ENCODE measurements around the gene KLHL3.
"Not testable (repeated sequence)": the region's sequence is repeated elsewhere in the genome, so short reads cannot be mapped to it uniquely, and the experiment has no call there.

The KLHL3 gene, protein sequence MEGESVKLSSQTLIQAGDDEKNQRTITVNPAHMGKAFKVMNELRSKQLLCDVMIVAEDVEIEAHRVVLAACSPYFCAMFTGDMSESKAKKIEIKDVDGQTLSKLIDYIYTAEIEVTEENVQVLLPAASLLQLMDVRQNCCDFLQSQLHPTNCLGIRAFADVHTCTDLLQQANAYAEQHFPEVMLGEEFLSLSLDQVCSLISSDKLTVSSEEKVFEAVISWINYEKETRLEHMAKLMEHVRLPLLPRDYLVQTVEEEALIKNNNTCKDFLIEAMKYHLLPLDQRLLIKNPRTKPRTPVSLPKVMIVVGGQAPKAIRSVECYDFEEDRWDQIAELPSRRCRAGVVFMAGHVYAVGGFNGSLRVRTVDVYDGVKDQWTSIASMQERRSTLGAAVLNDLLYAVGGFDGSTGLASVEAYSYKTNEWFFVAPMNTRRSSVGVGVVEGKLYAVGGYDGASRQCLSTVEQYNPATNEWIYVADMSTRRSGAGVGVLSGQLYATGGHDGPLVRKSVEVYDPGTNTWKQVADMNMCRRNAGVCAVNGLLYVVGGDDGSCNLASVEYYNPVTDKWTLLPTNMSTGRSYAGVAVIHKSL

DNA sequence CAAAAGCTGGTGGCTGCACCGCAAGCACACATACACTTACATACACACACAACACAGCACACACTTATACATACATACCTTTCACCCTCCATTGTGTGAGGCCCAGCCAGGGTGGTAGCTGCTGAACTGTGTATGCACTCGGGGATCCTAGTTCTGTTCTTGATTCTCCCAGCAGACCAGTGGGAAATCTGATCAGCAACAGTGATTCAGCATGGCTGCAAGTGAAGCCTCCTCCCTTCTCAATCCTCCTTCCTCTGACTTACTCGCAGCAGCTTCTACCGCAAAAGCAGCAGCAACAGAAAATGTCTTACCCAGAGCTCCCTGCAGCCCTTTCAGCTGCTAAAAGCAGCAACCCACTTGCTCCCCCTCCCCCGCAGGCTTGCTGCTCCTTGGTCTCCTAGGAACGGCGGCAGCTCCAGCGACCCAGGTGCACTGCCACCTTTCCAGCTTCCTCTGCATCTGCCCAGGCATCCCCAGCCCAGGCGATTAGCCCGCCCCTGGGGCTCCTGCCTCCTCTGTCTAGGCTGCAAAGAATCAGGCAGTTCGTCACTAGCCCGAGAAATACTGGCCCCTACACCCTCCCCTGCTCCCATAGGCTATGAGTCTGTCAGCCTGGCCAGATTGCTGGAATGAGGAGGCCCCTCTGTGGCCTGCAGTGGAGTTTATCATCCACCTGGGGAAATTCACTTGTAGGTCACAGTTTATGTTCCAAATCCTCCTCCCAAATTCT is at the start of gene KLHL3:
KLHL3 (minus strand) TSS at position 535 of the 730 bp plus-strand sequence; CDS start at position 92, 443 bp downstream.
- Histone ChIP-seq H3K27ac (ENCODE audit: poor library complexity, severe bottlenecking) (no peak within 1 kb of the TSS), H3K27me3 (ENCODE audit: insufficient read depth, poor library complexity, severe bottlenecking) (no peaks in the 10 kb centered on the region), H3K4me3 (ENCODE audit: severe bottlenecking) (no peak within 1 kb of the TSS), H3K36me3 (ENCODE audit: low read depth) (no peaks in the 10 kb centered on the region), H3K4me1 (ENCODE audit: insufficient read depth, poor library complexity, severe bottlenecking) (peaks cover 6% of the 10 kb centered on the region), H3K9me3 (ENCODE audit: severe bottlenecking) (no peaks in the 10 kb centered on the region)
- ATAC-seq (ENCODE audit: low read depth): peak; percentile 74
- TF ChIP-seq, protein P1, sequence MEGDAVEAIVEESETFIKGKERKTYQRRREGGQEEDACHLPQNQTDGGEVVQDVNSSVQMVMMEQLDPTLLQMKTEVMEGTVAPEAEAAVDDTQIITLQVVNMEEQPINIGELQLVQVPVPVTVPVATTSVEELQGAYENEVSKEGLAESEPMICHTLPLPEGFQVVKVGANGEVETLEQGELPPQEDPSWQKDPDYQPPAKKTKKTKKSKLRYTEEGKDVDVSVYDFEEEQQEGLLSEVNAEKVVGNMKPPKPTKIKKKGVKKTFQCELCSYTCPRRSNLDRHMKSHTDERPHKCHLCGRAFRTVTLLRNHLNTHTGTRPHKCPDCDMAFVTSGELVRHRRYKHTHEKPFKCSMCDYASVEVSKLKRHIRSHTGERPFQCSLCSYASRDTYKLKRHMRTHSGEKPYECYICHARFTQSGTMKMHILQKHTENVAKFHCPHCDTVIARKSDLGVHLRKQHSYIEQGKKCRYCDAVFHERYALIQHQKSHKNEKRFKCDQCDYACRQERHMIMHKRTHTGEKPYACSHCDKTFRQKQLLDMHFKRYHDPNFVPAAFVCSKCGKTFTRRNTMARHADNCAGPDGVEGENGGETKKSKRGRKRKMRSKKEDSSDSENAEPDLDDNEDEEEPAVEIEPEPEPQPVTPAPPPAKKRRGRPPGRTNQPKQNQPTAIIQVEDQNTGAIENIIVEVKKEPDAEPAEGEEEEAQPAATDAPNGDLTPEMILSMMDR (IDR thresholded peaks at IDR 0.05; ENCODE audit: poor library complexity, severe bottlenecking): peak; percentile 22
- DNase-seq (ENCODE audit: low spot score): no peak

DNA sequence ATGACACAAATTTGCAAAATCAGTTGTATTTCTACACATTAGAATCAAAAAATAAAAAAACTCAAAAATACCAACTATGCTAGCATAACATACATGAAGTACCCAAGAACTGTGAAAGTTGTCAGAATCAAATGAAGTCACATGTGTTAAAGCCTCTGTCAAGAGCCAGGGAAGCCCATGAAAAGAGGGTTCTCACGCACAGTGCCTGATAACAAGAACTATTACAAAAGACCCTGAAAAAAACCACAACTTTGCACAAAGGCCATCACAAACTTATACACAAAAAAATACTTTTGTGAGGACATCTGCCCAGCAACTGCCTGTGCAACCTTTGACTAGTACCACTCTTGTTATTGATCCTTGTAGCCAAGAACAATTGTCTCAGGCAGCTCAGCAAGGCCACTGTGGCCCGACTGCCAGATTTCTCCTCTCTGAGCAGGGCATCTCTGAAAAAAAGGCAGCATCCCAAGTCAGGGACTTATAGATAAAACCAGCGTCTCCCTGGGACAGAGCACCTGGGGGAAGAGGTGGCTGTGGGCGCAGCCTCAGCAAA is 47.2 kb upstream of the KLHL3 start:
- H3K4me3 ChIP-seq (ENCODE audit: severe bottlenecking): no peak overlapping the region
- ATAC-seq (ENCODE audit: low read depth) (no peak), DNase-seq (ENCODE audit: low spot score) (no peak)
- H3K9me3 ChIP-seq (ENCODE audit: severe bottlenecking): no peaks in the 10 kb centered on the region
- TF ChIP-seq, protein P1 (IDR thresholded peaks at IDR 0.05; ENCODE audit: poor library complexity, severe bottlenecking): no peak
- peaks cover 6% of the 10 kb centered on the region for H3K27me3 ChIP-seq (ENCODE audit: insufficient read depth, poor library complexity, severe bottlenecking)
- no peaks in the 10 kb centered on the region for H3K4me1 ChIP-seq (ENCODE audit: insufficient read depth, poor library complexity, severe bottlenecking)
- no peaks in the 10 kb centered on the region for H3K36me3 ChIP-seq (ENCODE audit: low read depth)
- H3K27ac ChIP-seq (ENCODE audit: poor library complexity, severe bottlenecking): no peak overlapping the region

DNA sequence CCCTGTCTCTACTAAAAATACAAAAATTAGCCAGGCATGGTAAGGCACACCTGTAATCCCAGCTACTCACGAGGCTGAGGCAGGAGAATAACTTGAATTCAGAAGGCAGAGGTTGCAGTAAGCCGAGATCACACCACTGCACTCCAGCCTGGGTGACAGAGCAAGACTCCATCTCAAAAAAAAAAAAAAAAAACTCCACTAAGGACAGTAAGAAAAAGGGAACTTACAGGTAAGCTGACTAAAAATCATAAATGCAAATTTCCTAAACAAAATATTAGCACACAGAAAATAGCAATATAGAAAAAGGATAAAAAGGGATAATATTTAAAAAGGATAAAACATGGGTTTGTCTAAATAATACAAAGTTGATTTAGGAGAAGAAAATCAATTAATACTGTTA is 46.2 kb upstream of the KLHL3 start:
- no peak overlapping the region for H3K4me3 ChIP-seq (ENCODE audit: severe bottlenecking)
- no peaks in the 10 kb centered on the region for H3K9me3 ChIP-seq (ENCODE audit: severe bottlenecking)
- DNase-seq (ENCODE audit: low spot score) (no peak), ATAC-seq (ENCODE audit: low read depth) (no peak)
- no peaks in the 10 kb centered on the region for H3K36me3 ChIP-seq (ENCODE audit: low read depth)
- H3K27me3 ChIP-seq (ENCODE audit: insufficient read depth, poor library complexity, severe bottlenecking): peaks cover 6% of the 10 kb centered on the region
- no peak overlapping the region for H3K27ac ChIP-seq (ENCODE audit: poor library complexity, severe bottlenecking)
- TF ChIP-seq, protein P1 (IDR thresholded peaks at IDR 0.05; ENCODE audit: poor library complexity, severe bottlenecking): no peak
- no peaks in the 10 kb centered on the region for H3K4me1 ChIP-seq (ENCODE audit: insufficient read depth, poor library complexity, severe bottlenecking)

DNA sequence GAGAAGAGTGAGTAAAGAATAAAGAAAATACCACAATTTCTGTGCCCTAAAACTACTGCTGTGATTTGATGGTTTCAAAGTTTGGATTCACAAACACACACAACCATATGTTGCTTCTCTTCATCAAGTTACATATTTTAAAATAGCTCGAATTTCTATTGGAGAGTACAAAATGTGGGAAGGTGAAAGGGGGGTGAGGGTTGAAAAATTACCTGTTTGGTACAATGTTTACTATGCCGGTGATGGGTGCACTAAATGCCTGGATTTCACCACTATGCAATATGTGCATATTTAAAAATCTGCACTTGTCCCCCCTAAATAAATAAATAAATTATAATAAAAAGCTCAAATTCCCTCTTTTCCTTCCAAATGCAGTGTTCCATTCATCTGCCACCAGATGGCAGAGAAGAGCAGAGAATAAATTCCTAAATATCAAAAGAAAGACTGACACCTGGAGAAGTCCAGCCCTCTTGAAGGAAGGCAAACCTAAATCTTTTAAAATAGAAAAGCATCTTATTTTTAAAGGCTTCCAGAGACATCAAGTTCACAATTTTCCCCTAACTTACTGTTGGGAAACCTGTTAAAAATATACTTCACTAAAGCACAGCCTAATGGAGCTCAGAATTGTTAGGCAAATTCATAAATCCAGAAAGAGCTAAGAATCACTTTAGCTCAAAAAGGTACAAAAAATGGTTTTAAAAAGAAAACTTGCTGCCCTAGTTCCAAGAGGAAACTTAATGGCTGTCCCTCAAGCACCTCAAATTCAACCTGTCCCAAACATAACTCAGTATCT is 43.1 kb upstream of the KLHL3 start:
- no peaks in the 10 kb centered on the region for H3K4me1 ChIP-seq (ENCODE audit: insufficient read depth, poor library complexity, severe bottlenecking)
- no peaks in the 10 kb centered on the region for H3K27me3 ChIP-seq (ENCODE audit: insufficient read depth, poor library complexity, severe bottlenecking)
- ATAC-seq (ENCODE audit: low read depth) (peak; percentile 57; the same call in 2 of the 3 replicates), DNase-seq (ENCODE audit: low spot score) (no peak)
- H3K9me3 ChIP-seq (ENCODE audit: severe bottlenecking): no peaks in the 10 kb centered on the region
- H3K27ac ChIP-seq (ENCODE audit: poor library complexity, severe bottlenecking): no peak overlapping the region
- no peak overlapping the region for H3K4me3 ChIP-seq (ENCODE audit: severe bottlenecking)
- no peaks in the 10 kb centered on the region for H3K36me3 ChIP-seq (ENCODE audit: low read depth)
- TF ChIP-seq, protein P1 (IDR thresholded peaks at IDR 0.05; ENCODE audit: poor library complexity, severe bottlenecking): peak; percentile 97

DNA sequence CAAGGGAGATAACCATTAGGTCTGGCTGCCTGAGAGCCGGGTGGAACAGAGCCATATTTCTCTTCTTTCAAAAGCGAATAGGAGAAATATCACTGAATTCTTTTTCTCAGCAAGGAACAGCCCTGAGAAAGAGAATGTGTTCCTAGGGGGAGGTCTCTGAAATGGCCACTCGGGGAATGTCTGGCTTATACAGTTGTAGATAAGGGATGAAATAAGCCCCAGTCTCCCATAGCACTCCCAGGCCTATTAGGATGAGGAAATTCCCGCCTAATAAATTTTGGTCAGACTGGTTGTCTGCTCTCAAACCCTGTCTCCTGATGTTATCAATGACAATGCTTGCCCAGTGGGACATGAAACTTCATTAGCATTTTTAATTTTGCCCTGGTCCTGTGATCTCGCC is 32.0 kb upstream of the KLHL3 start:
- not testable (repeated sequence) for H3K9me3 ChIP-seq (ENCODE audit: severe bottlenecking); H3K36me3 ChIP-seq (ENCODE audit: low read depth); H3K4me3 ChIP-seq (ENCODE audit: severe bottlenecking); H3K27ac ChIP-seq (ENCODE audit: poor library complexity, severe bottlenecking); H3K4me1 ChIP-seq (ENCODE audit: insufficient read depth, poor library complexity, severe bottlenecking); ATAC-seq (ENCODE audit: low read depth); H3K27me3 ChIP-seq (ENCODE audit: insufficient read depth, poor library complexity, severe bottlenecking); DNase-seq (ENCODE audit: low spot score)
